Suprapubic skin (tissue), 3 donors: Measurements from ENCODE around the gene MYBPHL.

Experiments
- CTCF ChIP-seq, 2 donors: fragments of 200-600 bp in 1 of 2; fragments of 450-650 bp in 1 of 2; sonication (generic) in 1 of 2; IDR thresholded peaks; one replicate each; pipeline ENCODE4 v1.5.1; 2016 to 2019; ENCODE audit warnings: antibody characterized with exemption in 2 of 2, mild to moderate bottlenecking in 1 of 2, moderate library complexity in 1 of 2
- POLR2A ChIP-seq, 2 donors: fragments of 450-650 bp; IDR thresholded peaks; one replicate each; pipeline ENCODE4 v1.6.1; 2017; ENCODE audit warnings: antibody characterized with exemption in 2 of 2, mild to moderate bottlenecking in 2 of 2, moderate library complexity in 2 of 2

DNA sequence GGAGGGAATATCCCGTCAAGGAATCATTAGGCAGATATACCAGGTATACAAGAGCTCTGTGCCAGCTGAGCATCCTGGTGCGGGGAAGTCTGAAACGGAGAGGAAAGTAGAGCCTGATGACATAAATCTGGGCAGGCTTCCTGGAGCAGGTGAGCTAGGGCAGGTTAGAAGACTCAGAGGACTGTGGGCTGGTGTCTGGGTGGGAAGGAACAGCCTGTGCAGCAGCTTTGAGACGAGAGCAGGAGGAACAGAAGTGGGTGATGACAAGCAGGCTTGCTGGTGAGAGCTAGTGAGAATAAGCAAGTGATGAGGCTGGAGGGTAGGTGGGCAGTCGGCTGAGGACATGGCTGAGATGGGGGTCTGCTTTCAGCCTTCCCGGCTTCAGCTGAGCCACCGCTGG lies 50.7 kb downstream of the MYBPHL start:
- no peak for TF ChIP-seq CTCF (IDR thresholded peaks at IDR 0.05)
- TF ChIP-seq POLR2A (IDR thresholded peaks at IDR 0.05), result no peak
